GM19468 (cell line): ENCODE results near the gene ZNF329.

ENCODE experiments used
- ATAC-seq: cut with Tn5 transposase; IDR thresholded peaks from one replicate; pipeline ENCODE4 v1.9.1; 2021; ENCODE audit warnings: mild to moderate bottlenecking, moderate library complexity, moderate number of reproducible peaks; ENCODE audit not compliant: unreplicated experiment; ENCODE audit errors: extremely low read depth

Gene ZNF329

DNA sequence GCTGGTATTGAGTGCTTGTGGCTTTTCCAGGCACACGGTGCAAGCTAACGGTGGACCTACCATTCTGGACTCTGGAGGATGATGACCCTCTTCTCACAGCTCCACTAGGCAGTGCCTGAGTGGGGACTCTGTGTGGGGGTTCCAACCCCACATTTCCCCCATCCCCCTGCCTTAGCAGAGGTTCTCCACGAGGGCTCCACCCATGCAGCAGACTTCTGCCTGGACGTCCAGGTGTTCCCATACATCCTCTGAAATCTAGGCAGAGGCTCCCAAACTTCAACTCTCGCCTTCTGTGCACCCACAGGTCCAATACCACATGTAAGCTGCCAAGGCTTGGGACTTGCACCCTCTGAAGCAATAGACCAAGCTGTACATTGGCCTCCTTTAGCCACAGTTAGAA lies 27.2 kb downstream of the ZNF329 start:
- no peak for ATAC-seq

DNA sequence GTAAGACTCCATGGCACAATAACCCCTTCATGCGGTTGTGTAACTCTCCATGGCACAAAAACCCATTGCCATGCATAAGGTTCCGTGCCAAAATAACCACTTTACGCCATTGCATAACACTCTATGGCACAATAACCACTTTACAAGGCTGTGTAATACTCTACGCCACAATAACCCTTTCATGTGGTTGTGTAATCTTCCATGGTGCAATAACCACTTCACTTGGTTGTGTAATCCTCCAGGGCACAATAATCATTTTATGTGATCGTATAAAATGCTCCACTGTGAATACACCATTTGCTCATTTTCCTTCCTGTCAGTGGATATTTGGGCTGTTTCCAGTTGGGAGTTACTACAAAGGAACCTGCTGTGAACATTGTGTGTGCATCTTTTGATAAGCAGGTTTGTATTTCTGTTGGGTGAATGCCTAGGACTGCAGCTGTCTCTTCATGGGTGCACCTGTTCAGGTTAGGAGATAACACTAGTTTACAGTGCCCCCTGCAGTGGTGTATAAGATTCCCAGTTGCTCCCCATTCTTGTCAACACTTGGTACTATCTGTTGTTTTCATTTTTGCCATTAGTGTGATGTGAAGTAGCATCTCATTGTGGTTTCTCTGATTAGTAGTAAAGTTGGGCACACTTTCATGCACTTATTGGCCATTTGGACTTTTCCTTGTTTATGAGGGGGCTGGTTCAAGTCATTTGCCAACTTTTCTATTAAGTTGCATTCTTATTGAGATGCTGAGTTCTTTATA lies 31.4 kb downstream of the ZNF329 start:
- no peak for ATAC-seq

DNA sequence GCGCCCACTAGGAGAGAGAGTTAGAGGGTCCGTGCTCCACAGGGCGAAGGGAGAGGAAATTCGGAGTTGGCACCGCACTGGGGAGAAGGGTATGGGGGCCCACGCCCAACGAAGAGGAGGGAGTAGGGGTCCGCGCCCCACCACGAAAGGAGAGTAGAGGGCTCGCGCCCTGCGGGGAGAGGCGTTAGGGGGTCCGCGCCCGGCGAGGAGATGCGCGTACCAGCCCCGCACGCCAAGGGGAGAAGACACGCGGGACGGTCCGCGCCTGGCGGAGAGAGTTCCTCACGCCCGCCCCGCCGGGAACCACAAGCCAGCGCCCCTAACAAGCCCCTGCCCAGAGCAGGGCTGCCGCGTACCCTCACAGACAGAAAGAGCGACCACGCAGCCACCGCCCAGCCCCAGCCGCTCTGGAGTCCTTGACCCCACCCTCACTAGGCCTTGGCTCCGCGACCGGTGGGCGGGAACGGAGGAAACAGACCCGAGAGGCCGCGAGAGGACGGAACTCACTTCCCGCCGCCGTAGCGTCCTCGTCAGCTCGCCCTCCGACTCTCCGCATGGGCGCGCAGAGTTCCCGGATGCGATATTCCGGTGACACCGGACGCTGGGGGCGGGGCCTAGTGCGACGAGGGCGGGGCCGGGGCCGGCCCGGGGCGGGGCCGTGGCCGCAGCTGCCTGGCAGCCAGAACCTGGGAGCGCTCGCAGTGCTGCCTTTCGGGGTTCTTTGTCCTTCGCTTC lies 32.6 kb downstream of the ZNF329 start:
- no peak for ATAC-seq

DNA sequence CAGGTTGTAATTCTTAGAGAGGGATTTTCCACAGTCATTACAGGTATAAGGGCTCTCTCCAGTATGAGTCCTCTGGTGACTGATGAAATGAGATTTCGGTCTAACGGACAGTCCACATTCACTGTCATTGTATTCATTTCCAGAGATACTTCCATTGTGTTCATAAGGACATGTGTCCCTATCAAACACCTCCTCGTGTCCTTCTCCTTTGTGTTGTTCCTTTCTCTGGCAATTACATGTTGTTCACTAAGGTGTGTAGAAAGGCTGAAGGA lies 42.1 kb downstream of the ZNF329 start:
- no peak for ATAC-seq

DNA sequence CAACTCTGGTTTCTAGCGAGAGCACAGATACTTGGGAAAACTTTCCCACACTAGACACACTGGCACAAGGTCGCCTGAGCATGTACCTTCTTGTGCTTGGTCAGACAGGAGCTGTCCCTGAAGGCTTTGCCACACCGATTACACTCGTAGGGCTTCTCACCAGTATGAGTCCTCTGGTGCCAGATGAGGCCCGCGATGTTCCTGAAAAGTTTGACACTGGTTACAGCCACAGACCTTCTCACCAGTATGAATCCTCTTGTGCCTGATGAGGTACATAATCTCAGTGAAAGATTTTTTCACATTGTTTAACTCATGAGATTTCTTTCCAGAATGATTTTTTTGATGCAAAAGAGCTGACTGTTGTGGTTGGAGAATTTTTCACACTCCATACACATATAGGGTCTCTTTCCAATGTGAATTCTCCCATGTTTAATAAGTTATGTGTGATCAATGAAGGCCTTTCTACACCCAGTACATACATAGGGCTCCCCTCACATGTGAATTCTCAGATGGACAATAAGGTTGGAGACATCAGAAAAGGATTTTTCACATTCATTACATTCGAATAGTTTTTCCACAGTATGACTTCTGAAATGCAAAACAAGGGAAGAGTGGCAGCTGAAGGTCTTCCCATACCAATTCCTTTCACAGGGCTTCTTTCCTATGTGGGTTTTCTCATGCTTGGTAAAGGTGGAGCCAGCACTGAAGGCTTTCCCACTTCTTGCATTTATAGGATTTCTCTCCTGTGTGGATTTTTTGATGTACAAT lies 42.6 kb downstream of the ZNF329 start:
- ATAC-seq: no peak

DNA sequence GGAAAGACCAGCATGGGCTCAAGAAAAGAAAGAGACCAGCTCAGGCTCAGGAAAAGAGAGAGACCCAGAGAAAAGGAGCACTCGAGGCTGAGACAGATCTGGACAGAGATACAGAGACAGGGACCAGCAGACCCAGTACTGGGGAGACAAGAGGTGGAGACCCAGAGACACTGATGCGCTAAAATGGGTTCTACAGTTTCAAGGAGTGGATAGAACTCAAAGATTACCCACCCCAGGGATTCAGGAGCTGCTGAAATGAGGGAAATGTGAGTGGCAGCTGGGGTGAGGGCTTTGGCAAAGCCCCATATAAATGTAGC lies 51.9 kb downstream of the ZNF329 start:
- ATAC-seq: no peak

DNA sequence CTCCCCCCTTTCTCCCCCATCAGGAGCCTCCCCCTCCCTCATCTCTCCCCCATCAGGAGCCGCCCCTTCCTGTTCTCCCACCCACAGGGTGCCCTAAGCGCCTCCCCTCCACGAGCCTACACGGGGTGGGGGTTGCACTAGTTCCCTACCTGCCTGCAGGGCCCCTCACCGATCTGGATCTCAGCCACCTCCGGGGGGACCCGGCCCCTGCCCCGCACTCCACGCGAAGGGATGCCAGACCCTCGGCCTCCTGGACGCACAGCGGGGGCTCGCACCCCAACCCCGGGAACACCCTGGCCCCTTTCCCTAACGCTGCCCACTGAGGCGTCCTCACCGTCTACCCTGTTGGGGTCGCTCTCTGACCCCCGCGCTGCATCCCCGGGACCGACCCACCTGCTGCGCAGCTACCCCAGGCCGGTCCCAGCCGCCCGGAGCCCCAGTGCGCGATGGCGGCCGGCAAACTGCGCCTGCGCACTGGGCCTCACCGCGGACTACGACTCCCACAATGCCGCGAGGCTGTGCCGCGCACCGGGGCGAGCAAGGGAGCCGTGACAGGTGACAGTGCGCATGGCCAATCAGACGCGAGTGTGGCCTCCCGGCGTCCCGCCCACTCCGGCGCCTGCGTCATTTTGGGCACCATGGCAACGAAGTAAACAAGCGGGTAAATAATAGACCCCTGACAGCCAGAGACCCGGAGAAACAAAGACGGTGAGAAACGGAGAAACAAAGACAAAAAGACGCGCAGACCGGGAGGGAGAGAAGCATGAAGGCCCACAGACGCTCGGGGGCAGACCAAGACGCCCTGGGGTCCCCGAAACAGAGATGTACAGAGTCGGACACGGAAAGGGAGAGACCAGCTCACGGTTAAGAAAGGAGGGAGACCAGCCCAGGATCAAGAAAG lies 52.6 kb downstream of the ZNF329 start, which contains the start of gene ZSCAN18:
ZSCAN18 (minus strand) TSS at position 451 of the 901 bp plus-strand sequence. CDS start 7,964 bp downstream, outside the sequence.
- peak; percentile 77 for ATAC-seq

DNA sequence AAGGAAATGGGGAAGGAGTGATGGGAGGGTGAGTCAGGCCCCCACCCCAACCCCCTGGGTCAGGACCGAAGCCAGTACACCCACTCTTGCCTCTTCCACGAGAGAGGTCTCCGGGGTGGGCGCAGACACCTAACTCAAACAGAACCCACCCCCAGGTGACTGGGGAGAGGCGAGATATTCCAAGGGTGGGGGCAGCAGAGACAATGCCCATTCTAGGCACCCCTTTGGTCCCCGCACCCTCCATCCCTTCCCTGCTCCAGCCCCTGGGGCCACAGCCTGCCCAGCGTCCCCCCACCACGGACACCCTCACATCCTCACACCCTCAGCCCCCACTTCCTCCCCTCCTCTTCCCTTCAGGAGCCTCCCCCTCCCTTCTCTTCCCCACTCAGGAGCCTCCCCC lies 53.2 kb downstream of the ZNF329 start:
- ATAC-seq: no peak

DNA sequence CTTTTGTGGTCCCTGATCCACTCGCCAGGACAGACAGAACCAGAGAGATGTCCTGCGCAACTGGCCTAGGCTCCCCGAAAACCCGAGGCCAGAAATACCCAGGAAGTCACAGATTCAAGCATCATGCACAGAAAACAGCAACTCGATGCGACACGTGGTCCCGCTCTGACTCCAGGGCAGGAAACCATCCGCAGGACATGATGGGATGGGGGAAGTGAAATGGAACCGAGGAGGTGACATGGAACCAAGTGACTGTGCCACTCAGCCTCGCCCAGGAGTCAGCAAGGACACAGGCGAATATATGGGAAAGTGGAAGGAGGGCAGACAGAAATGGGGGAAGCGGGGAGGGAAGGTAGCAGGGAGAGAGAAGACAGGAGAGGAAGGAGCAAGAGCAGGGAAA lies 53.7 kb downstream of the ZNF329 start:
- ATAC-seq: no peak

DNA sequence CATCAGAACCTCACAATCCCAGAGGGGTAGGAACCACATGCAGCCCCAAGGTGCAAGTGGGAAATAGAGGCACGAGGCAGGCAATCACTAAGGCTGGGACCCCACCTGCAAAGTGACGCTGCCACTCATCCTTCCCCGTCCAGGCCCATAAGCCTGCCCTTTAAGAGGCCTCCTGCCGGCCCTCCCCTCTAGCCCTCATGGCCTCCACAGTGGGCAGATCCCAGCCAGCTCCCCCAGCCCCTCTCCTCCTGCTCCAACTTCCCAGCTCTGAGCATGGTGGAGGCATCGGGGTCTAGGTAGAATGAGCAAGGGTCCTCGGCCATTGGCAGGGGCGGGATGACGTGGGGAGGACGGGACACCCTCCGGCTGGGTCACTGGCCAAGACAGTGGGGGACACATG lies 55.3 kb downstream of the ZNF329 start:
- ATAC-seq: no peak

DNA sequence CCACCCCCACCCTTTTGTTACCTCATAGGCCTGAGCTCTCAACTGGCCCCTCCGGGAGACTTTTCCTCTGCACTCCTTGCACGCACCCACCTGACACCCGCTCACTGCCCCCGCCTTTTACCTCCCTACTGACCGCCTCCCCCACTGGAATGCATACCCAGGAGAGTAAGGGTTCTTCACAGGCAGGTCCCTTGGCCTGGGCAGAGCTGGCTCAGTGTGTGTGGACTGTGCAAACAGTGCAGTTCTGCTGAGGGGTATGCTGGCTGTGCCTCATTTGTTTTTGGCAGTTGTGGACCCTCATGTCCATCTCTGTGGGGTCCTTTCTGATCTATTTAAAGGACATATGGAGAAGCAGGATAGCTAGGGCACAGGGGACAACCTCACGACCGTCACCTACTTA lies 57.5 kb downstream of the ZNF329 start:
- ATAC-seq: no peak

DNA sequence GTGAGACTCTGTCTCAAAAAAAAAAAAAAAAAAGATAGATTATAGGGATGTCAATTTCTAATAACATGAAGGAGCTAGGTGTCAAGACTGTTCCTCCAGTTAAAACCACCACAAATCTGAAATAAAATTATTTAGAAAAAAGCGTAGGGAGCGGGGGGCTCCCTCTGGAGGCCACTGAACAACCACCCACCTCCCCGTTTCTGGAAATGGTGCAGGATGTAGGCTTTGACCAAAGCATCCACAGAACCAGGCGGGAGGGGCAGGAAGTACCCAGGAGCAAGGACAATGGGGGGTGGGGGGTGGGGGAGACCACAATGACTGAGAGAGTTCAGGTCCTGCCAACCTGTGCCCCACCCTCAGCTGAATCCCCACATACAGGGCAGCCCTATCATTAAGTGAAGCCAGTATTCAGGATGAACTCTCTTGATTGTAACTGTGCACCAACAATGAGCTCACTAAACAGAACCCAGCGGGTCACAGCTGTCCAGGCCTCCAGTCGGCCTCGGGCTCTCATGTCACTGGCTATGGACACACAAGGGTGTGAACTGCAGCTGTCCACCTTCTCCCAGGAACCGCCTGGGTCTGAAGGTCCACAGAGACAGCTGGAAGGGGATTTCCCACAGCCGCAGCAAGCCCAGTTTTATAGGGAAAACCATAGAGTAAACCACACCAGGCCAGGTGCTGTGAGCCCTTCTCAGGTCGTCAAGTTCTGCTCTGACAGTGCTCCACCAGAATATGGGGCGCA lies 59.2 kb downstream of the ZNF329 start:
- no peak for ATAC-seq

DNA sequence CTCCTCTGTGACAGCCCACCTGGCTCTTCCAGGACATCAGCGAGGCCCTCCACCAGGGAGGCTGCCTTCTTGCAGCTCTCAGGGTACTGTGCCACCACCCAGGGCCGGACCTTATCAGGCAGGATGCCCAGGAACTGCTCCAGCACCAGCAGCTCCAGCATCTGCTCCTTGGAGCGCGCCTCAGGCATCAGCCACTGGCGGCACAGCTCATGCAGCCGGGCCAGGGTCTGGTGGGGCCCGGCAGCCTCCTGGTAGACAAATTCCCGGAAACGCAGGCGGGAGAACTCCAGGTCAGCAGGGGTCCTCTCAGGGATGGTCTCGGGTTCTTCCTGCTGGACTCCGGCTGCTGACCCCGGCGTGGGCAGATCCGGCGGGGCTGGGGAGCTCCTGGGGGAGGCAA lies 60.7 kb downstream of the ZNF329 start:
- ATAC-seq: no peak

DNA sequence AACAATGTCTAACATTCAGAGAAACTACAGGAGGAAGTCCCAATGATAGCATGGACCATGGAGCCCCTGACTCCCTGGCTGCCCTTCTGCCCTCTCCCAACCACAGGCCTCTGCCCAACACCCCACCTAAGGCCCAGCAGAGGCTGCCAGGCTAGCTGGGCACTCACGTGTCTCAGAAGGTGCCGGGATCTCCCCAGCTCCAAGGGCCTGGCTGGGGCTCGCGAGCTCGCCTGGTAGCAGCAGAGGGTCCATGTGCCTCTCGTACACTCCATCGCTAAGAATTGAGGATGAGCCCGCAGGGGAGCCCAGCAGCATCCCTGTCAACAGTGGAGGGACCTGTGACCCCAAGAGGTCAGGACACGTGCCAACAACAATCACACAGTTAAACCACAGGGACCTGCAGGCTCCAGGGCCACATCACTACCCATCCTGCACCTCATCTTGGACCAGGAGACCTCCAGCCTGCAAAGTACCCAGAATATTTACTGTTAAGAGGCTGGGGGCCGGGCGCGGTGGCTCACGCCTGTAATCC lies 62.0 kb downstream of the ZNF329 start:
- no peak for ATAC-seq

DNA sequence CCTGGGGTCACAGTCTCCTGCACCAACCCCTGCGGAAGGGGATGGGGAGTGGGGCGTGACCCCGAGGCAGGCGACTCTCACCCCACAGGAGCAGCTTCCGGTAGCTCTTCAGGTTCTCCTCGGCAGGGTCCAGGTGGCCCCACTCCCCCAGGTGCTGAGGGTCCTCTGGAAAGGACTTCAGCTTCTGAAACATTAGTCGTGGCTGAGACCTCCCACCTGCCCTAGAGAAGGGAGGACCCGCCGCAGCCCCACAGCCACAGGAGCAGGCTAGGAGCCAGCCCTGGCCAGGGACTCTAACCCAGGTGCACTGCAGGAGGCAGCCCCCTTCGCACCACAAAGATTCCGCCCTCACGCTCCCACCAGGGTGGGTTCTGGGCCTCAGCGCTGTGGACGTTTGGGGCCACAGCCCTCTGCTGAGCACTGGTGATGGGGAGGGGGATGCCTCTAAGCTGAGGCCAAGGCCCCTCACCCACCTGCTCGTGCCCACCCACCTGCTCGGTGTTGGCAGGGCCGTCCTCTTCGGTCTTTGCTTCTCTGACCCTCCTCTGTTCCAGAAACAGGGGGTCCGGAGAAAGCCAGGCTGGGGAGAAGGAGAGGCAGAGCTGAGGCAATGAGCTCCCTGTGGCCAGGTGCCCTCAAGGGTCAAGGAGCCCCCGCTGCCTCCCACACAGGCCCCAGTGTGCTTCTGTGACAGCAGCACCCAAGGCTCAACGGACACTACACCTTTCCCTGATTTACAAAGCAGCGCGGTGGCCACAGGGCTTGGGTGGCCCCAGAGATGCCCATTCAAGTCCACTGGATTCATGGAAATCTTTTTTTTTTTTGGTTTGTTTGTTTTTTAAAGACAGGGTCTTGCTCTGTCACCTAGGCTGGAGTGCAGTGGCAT lies 63.5 kb downstream of the ZNF329 start:
- ATAC-seq: no peak

DNA sequence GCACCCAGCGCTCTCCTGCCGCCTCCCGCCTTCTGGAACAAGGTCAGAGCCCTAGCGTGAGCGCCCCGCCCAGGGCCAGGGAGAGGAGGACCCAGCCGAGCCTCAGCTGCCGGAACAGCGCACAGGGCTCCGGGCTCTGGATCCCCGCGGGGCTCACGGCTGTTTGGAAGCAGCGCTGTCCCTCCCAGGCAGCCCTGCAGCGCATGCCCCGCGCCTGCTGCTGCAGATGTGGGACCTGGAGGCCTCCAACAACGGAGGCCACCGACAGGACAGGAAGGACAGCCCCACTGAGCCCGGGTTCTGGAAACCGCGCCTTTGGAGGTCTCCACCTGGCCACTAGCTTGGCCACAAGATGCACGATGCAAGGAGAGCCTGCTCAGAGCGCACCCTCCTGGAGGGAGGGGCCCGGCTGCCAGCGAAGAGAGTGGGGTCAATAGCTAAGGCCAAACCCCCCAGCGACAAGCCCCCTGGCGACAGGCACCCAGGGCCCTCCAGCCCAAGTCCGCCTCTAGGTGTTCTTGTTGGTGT lies 65.2 kb downstream of the ZNF329 start:
- ATAC-seq: no peak

DNA sequence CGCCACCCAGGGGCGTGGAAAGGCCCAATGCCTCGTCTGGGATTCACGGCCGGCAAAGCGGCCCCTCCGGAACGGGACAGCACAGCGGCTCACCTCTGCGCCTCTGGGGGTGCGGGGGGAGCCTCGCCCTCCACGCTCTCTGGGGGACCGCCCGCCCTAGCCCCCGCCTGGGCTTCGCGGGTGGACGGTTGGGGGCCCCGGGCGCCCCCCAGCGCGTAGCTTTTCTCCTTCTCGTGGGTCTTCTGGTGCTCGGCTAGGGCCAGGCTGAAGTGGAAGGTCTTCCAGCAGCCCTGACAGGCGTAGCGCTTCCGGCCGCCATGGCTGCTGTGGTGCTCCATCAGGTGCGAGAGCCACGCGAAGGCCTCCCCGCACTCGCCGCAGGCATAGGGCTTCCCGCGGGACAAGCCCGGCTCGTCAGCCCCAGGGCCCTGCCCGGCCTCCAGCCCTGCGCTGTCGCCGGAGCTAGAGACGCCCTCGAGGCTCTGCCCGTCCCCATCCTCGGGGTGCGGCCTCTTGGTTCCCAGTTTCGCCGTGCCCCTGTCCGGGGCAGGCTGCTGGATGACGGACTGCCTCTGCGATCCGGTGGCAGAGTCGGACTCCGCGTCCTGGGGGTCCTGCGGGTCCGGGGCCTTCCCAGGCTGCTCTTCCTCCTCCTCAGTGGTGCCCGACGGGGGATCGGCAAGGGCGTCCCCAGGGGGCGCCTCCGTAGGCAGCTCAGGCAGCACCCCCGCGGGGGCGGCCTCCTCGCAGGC lies 65.8 kb downstream of the ZNF329 start:
- ATAC-seq: no peak

DNA sequence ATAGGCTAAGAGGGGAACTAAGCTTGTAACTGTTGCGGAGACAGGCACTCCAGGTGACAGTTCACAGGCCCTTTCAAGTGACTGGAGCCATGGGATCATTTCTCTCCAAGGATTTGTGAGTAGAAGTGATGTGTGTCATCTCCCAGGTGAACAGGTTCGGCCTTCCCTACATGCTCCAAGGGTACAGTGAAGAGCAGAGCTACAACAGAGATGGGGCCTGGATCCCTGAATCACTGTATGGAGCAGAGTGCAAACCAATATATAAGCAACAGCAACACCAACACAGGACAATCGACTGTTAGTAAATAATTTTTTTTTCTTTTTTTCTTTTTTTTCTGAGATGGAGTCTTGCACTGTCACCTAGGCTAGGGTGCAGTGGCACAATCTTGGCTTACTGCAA lies 67.6 kb downstream of the ZNF329 start:
- ATAC-seq: no peak
